ENCODE results near the gene ZNF185. TPM values are rescaled to one million over a fixed set of nuclear protein-coding genes. Genes with fewer than 3 reads are reported as not detected.
A peak's percentile ranks its signal among the peaks of the same experiment; 100 is the strongest.

The ZNF185 gene
- total and polyA plus RNA-seq, 10 of the 15 experiments (the other 5 are each of a cell fraction or from before 2014, with no cell fraction given): 0.23 to 1.3 (median 0.55) TPM

DNA sequence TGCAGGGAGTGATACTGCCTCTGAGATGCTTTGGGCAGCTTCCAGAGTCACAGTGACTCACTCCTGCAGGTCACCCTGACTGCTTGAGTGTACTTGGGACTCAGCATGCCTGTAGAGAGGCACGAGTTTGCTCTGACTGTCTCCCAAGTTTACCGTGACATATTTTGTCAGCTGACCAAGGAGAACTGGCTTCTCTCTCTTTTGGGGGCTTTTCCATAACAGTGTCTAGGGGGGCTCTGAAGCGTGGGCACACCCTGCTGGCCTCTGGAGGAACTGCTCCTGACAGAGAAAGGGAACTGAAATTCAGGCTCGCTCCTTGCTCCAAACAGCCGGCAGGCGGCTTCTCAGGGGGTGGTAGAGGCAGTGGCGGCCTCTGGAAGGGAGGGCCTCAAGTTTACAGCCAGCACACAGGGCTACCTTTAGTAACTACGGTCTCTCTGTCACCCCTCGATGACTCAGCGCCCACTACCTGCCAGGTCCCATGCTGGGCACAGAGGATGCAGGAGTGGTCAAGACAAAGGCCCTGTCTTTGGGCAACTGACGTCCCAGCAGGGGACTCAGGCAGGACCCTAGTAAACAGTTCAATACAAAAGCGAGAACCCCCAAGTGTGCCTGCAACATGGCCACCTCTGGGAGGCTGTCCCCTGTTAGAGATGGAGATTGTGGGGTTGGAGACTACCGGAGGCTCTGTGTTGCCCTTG, 17.8 kb downstream of the ZNF185 start:
- WGBS (ENCODE audit: insufficient coverage, insufficient replicate concordance, low lambda C conversion rate, missing lambda C conversion rate): 5% methylated on average over 13 of the region's 13 CpGs
- RAD21 ChIA-PET (ENCODE audit: unreplicated experiment): interaction anchor here (0.7 to 1.3 kb wide), 2 partner anchors 10 to 90 kb away, joined by 3 to 4 read pairs; no protein-coding TSS in a partner anchor
- no peak overlapping the region for H3K27ac ChIP-seq (ENCODE audit: control insufficient read depth, insufficient read depth)
- CTCF ChIA-PET: interaction anchor here (1.0 to 2.3 kb wide), 4 partner anchors 10 to 247 kb away, joined by 3 to 8 read pairs (median 4); no protein-coding TSS in a partner anchor
- 0 out of 2 replicates have a peak, but pooled peaks have one; percentile 17 for TF ChIP-seq EED (IDR thresholded peaks at IDR 0.05; ENCODE audit: low read depth)
- TF ChIP-seq DPF2 (IDR thresholded peaks at IDR 0.05): 0 out of 2 replicates have a peak, but pooled peaks have one; percentile 12
- peak; percentile 42; the same call in 1 of the 2 replicates for TF ChIP-seq SMC3 (IDR thresholded peaks at IDR 0.05; ENCODE audit: borderline replicate concordance, low read length)
- TF ChIP-seq ATF7 (IDR thresholded peaks at IDR 0.05; ENCODE audit: low read depth): no peak
- TF ChIP-seq NR2F1 (conservative IDR thresholded peaks at IDR 0.05): no peak
- TF ChIP-seq RAD21 (IDR thresholded peaks at IDR 0.05; ENCODE audit: insufficient read depth, low read depth, low read length): peak; percentile 52
- TF ChIP-seq, protein P1, sequence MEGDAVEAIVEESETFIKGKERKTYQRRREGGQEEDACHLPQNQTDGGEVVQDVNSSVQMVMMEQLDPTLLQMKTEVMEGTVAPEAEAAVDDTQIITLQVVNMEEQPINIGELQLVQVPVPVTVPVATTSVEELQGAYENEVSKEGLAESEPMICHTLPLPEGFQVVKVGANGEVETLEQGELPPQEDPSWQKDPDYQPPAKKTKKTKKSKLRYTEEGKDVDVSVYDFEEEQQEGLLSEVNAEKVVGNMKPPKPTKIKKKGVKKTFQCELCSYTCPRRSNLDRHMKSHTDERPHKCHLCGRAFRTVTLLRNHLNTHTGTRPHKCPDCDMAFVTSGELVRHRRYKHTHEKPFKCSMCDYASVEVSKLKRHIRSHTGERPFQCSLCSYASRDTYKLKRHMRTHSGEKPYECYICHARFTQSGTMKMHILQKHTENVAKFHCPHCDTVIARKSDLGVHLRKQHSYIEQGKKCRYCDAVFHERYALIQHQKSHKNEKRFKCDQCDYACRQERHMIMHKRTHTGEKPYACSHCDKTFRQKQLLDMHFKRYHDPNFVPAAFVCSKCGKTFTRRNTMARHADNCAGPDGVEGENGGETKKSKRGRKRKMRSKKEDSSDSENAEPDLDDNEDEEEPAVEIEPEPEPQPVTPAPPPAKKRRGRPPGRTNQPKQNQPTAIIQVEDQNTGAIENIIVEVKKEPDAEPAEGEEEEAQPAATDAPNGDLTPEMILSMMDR (IDR thresholded peaks at IDR 0.05 in 2 of 3, conservative IDR thresholded peaks at IDR 0.05 in 1 of 3; ENCODE audit: control insufficient read depth in 2 of 3, extremely low read depth in 1 of 3, insufficient read depth in 1 of 3, low read depth in 3 of 3, low read length in 3 of 3): peak; percentile 76 to 82 (median 80)
- peak; percentile 81; the same call in 1 of the 2 replicates for TF ChIP-seq SPI1 (IDR thresholded peaks at IDR 0.05; ENCODE audit: borderline replicate concordance, insufficient read depth, low read depth, low read length)
- TF ChIP-seq TCF12 (IDR thresholded peaks at IDR 0.05; ENCODE audit: low read depth, low read length): no peak
- TF ChIP-seq SMAD1 (IDR thresholded peaks at IDR 0.05; ENCODE audit: low read depth, partially characterized antibody): no peak
- FAIRE-seq: no peak
- no TSS peak for BruUV-seq (replicated peaks)
- no peaks in the 10 kb centered on the region for H3K79me2 ChIP-seq (ENCODE audit: control insufficient read depth, insufficient read depth, low read length)
- POLR2A ChIA-PET: no interaction called here
- intact Hi-C loops (cut with micrococcal nuclease; ENCODE audit: unreplicated experiment): no loop called here
- in situ Hi-C loops (cut with MboI): no loop called here
- SMC1A ChIA-PET (ENCODE audit: uncharacterized antibody, unreplicated experiment): no interaction called here
- no peak overlapping the region for H3K4me3 ChIP-seq
- no peak overlapping the region for H2AFZ ChIP-seq (ENCODE audit: control insufficient read depth, low read depth, low read length)
- no peaks in the 10 kb centered on the region for H3K9me3 ChIP-seq (replicated peaks; ENCODE audit: control insufficient read depth, insufficient read depth, low read length)
- H3K36me3 ChIP-seq (ENCODE audit: control insufficient read depth in 2 of 2, insufficient read depth in 2 of 2, low read length in 1 of 2): no peaks in the 10 kb centered on the region
- no peak overlapping the region for H3K9ac ChIP-seq (ENCODE audit: control insufficient read depth, insufficient read depth, low read length)
- no peak for DNase-seq (ENCODE audit: low read depth, low spot score)
- no peaks in the 10 kb centered on the region for H3K27me3 ChIP-seq (replicated peaks in 1 of 2; ENCODE audit: control insufficient read depth in 2 of 2, insufficient read depth in 2 of 2, low read length in 1 of 2)
- H3K4me1 ChIP-seq (ENCODE audit: control insufficient read depth, insufficient read depth, low read length): no peaks in the 10 kb centered on the region
- H4K20me1 ChIP-seq (ENCODE audit: control insufficient read depth, insufficient read depth): no peaks in the 10 kb centered on the region; the same call in 1 of the 2 replicates
- ATAC-seq: peak; percentile 89
- H3K4me2 ChIP-seq (ENCODE audit: control insufficient read depth, insufficient read depth): no peak overlapping the region

Measured in GM12878 (cell line).